CD4-positive, alpha-beta T cell (primary cell): ENCODE data around the gene ZNF891. TPM values are rescaled to one million over a fixed set of nuclear protein-coding genes. Genes with fewer than 3 reads are reported as not detected.

ENCODE experiments used
- ATAC-seq: fragments of 200-7000 bp; cut with Tn5 transposase; one replicate; pipeline ENCODE4 v1.10.0; 2022; ENCODE audit warnings: mild to moderate bottlenecking; ENCODE audit not compliant: poor library complexity
- CTCF ChIA-PET: fragments of 350-600 bp; sonication (Branson Sonifier 250); formaldehyde crosslinking; loops from one replicate; lab custom pipeline; 2021; ENCODE audit warnings: antibody characterized with exemption, inconsistent platforms; lab: Charles Lee
- POLR2A ChIA-PET: fragments of 350-600 bp; sonication (Branson Sonifier 250); formaldehyde crosslinking; loops from one replicate; lab custom pipeline; 2021; ENCODE audit warnings: antibody characterized with exemption, inconsistent platforms; lab: Charles Lee
- DNase-seq, 14 experiments: peaks; one replicate each; pipeline ENCODE4 v3.0.0-alpha.2; 2013 to 2020; ENCODE audit warnings: mixed read lengths in 2 of 14
- H3K27ac ChIP-seq, 2 donors: one replicate each; pipeline versions ENCODE4 v1.5.1 to v1.7.0; 2013; ENCODE audit warnings: low read length in 2 of 2, low read depth in 1 of 2, mild to moderate bottlenecking in 1 of 2
- H3K27me3 ChIP-seq, 2 experiments: 1 replicate in 1 of 2; 2 replicates in 1 of 2; pipeline versions ENCODE4 v1.6.1 to v1.7.0; 2013; ENCODE audit warnings: low read length in 2 of 2, control low read depth in 1 of 2, mild to moderate bottlenecking in 1 of 2, moderate library complexity in 1 of 2; ENCODE audit not compliant: insufficient read depth in 2 of 2, control insufficient read depth in 1 of 2
- H3K36me3 ChIP-seq: one replicate; pipeline ENCODE4 v1.6.1; 2013; ENCODE audit warnings: low read length, control low read depth; ENCODE audit not compliant: insufficient read depth
- H3K4me1 ChIP-seq: one replicate; pipeline ENCODE4 v1.6.1; 2013; ENCODE audit warnings: low read length, control low read depth; ENCODE audit not compliant: insufficient read depth
- H3K4me3 ChIP-seq: one replicate; pipeline ENCODE4 v1.5.1; 2013; ENCODE audit warnings: mild to moderate bottlenecking, low read length, moderate library complexity
- H3K9me3 ChIP-seq, 2 experiments: 1 replicate in 1 of 2; 2 replicates in 1 of 2; pipeline versions ENCODE4 v1.6.1 to v1.7.0; 2013; ENCODE audit warnings: low read length in 2 of 2, mild to moderate bottlenecking in 2 of 2, control low read depth in 1 of 2, moderate library complexity in 1 of 2; ENCODE audit not compliant: control insufficient read depth in 1 of 2, insufficient read depth in 1 of 2
- H3K27ac Mint-ChIP-seq: one replicate; pipeline ENCODE4 v1.8.0; 2020; ENCODE audit warnings: mixed read lengths
- H3K27me3 Mint-ChIP-seq: one replicate; pipeline ENCODE4 v1.8.0; 2021; ENCODE audit warnings: mixed read lengths
- H3K36me3 Mint-ChIP-seq: one replicate; pipeline ENCODE4 v1.8.0; 2021; ENCODE audit warnings: low read depth, mixed read lengths
- H3K4me1 Mint-ChIP-seq: one replicate; pipeline ENCODE4 v1.8.0; 2021; ENCODE audit warnings: low read depth, mixed read lengths
- H3K4me3 Mint-ChIP-seq: one replicate; pipeline ENCODE4 v1.8.0; 2020; ENCODE audit warnings: mild to moderate bottlenecking, mixed read lengths
- H3K9me3 Mint-ChIP-seq: one replicate; pipeline ENCODE4 v1.8.0; 2020; ENCODE audit warnings: mixed read lengths
- CTCF ChIP-seq: fragments of 200-600 bp; IDR thresholded peaks from one replicate; pipeline ENCODE4 v1.8.0; 2022; ENCODE audit warnings: antibody characterized with exemption, mild to moderate bottlenecking
- intact Hi-C, 2 experiments: fragments of 100-400 bp; cut with DNase I in 1 of 2; cut with micrococcal nuclease in 1 of 2; formaldehyde crosslinking; loops; one replicate each; pipeline versions ENCODE4 v1.15.1 to v1.9.0; 2023 to 2025; cut with DNase I, micrococcal nuclease
- total RNA-seq, 174 experiments: library from RNA in 2 of 174; stranded (reverse) in 2 of 174; gene quantifications; one replicate each; pipeline ENCODE4 v1.2.3 and lab custom pipeline; 2021 to 2026

The ZNF891 gene
- total RNA-seq, 2 experiments from 2014 or later = 4.5 TPM

GRCh38 chr12:133080026-133080367 lies 50.1 kb downstream of the ZNF891 start:
- Mint-ChIP-seq H3K4me1 (peaks cover 16% of the 10 kb centered on the region), H3K4me3 (no peak overlapping the region), H3K27ac (no peak overlapping the region), H3K9me3 (peaks cover 18% of the 10 kb centered on the region), H3K36me3 (peaks cover 28% of the 10 kb centered on the region), H3K27me3 (no peaks in the 10 kb centered on the region)
- ChIA-PET POLR2A (interaction anchor here (0.6 to 2.5 kb wide), 14 partner anchors 36 to 308 kb away, joined by 3 to 37 read pairs (median 6); partner anchors contain the start of genes CHFR, GOLGA3, ZNF10 and ZNF26), CTCF (interaction anchor here (0.7 to 1.1 kb wide), 6 partner anchors 36 to 175 kb away, joined by 3 to 9 read pairs (median 6); partner anchors contain the start of genes ZNF26 and ZNF268)
- Histone ChIP-seq H3K4me1 (peaks cover 23% of the 10 kb centered on the region), H3K4me3 (peak overlapping the region; percentile 82), H3K27ac (peak overlapping the region; percentile 98 to 99), H3K36me3 (peaks cover 26% of the 10 kb centered on the region), H3K27me3 (no peaks in the 10 kb centered on the region), H3K9me3 (peaks cover 62 to 82% of the 10 kb centered on the region in 2 experiments)
- DNase-seq = peak in 13 of 14 experiments; percentile 93 to 99 (median 94)
- intact Hi-C loops = loop anchor here (1.0 to 2.0 kb wide), 6 partner anchors 43 to 171 kb away; partner anchors contain the start of genes ZNF10 (in 2 of the 2), ZNF26 (in 2 of the 2), ZNF268 (in 2 of the 2) and ZNF84 (in 2 of the 2)
- ATAC-seq = peak; percentile 72
- no peak for TF ChIP-seq CTCF

- H3K36me3 Mint-ChIP-seq = peaks cover 50% of the 10 kb centered on the region
- ChIA-PET CTCF (no interaction called here), POLR2A (no interaction called here)
- TF ChIP-seq CTCF = no peak
- no peak overlapping the region for H3K4me3 ChIP-seq
- no peaks in the 10 kb centered on the region for H3K27me3 Mint-ChIP-seq
- no peak overlapping the region for H3K27ac ChIP-seq
- H3K36me3 ChIP-seq = no peaks in the 10 kb centered on the region
- H3K9me3 ChIP-seq = peaks cover 66 to 90% of the 10 kb centered on the region in 2 experiments
- intact Hi-C loops = no loop called here
- ATAC-seq = no peak
- H3K4me1 ChIP-seq = no peaks in the 10 kb centered on the region
- peaks cover 23% of the 10 kb centered on the region for H3K9me3 Mint-ChIP-seq
- no peak overlapping the region for H3K27ac Mint-ChIP-seq
- no peaks in the 10 kb centered on the region for H3K4me1 Mint-ChIP-seq
- no peaks in the 10 kb centered on the region for H3K27me3 ChIP-seq
- H3K4me3 Mint-ChIP-seq = no peak overlapping the region
- no peak for DNase-seq
Measured at GRCh38 chr12:133073836-133074235, 56.2 kb downstream of the ZNF891 start.

GRCh38 chr12:133063556-133063955 lies 66.5 kb downstream of the ZNF891 start:
- Mint-ChIP-seq H3K27me3 (no peaks in the 10 kb centered on the region), H3K9me3 (peaks cover 14% of the 10 kb centered on the region), H3K27ac (no peak overlapping the region), H3K4me1 (no peaks in the 10 kb centered on the region), H3K4me3 (no peak overlapping the region), H3K36me3 (peaks cover 83% of the 10 kb centered on the region)
- no peak for TF ChIP-seq CTCF
- DNase-seq (no peak), ATAC-seq (no peak)
- Histone ChIP-seq H3K27ac (no peak overlapping the region), H3K4me1 (no peaks in the 10 kb centered on the region), H3K4me3 (no peak overlapping the region), H3K27me3 (no peaks in the 10 kb centered on the region), H3K9me3 (peaks cover 50 to 99% of the 10 kb centered on the region in 2 experiments), H3K36me3 (no peaks in the 10 kb centered on the region)
- intact Hi-C loops = loop anchor here in 1 of 2 experiments (5.0 kb wide), 1 partner anchor 141 kb away; no protein-coding TSS in a partner anchor
- POLR2A ChIA-PET = interaction anchor here (0.8 kb wide), 1 partner anchor 67 kb away, joined by 3 read pairs; the partner anchor contains the start of genes ZNF10 and ZNF891
- CTCF ChIA-PET = no interaction called here
